ENCODE data around the gene FMR1.
A peak's percentile ranks its signal among the peaks of the same experiment; 100 is the strongest.

FMR1 gene

GRCh38 chrX:147911192-147912022 is at the start of gene FMR1:
Gene FMR1, plus strand, starts transcription at chrX:147911919. Its CDS starts 261 bp downstream, at chrX:147912180.
- DNase-seq: peak; percentile 82

GRCh38 chrX:147875866-147876596 is 35.7 kb upstream of the FMR1 start:
- DNase-seq: no peak

DNA sequence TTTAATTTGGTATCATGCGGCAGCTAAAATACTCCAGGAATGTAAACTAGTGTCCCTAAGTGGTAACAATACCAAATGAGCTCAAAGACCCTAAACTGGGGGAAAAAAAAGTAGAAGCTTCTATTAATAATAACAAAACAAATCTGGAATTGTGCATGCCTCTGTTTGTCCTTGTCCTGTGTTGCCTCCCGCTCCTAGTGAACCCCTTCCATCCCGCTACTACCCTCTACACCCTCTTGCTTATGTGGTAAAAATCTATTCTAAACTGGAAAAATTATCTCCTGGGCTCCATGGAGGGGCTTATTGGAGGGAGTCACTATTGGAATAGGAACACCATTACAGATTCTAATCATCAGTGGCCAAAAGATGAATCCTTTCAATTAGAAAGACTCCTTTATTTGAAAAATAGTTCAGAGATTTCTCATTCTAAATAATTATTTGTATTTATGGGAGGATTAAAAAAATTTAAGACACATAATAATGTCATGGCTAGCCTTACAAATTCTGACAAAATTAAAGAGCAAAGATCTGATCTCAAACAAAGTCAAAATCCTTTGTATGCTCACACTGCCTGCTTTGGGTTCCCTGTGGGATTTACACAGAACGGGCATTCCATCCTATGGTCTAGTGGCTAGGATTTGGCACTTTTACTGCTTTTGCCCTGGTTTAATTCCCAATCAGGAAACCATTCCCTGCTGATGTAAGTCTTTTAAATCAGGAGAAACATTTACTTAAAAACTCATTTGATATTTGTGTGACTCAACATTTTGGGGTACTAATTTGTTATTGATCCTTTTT is 34.7 kb upstream of the FMR1 start:
- no peak for DNase-seq

DNA sequence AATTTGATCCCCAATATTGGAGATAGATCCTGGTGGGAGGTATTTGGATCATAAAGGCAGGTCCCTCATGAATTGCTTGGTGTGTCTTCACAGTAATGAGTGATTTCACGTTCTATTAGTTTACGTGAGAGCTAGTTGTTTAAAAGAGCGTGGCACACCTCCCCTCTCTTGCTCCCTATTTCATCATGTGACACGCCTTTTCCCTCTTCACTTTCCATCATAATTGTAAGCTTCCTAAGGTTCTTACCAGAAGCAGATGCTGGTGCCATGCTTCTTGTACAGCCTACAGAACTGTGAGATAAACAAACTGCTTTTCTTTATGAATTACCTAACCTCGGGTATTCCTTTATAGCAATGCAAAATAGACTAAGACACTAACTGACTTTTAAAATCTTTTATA is 34.0 kb upstream of the FMR1 start:
- DNase-seq: no peak

DNA sequence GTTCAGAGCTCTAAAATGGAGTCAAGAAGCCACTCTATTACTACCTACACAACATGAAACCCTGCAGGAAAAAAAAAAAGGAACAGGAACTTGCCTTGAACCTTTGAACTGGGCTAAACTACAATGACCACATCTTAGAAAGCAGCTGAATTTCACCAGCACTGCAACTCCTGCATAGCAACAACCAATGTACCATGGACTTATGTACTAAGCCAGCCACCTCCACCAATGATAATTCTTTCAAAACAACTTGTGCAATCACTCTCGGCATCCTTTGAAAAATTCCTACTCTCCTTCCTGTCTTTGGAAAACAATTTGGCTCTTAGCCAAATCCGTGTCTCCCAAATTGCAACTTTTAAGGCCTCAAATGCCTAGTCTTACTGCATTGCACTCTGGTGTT is 26.8 kb upstream of the FMR1 start:
- no peak for DNase-seq

DNA sequence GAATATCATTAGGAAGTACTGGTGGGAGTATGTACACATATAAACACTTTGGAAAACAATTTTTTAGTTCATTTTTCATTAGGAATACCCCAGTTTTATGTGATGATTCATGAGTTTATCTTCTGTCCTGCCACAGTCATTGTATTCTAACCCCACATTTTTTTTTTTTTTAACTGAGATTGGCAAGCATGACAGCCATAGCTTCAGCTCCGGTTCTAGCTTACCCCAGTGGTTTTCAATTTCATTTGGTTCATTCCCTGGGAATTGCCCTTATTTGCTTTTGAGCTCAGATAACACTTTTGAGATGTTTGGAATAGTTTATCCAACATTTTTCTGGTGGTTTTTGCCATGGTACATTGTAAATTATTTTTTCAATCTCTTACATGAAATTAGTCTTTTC is 21.0 kb upstream of the FMR1 start:
- no peak for DNase-seq

GRCh38 chrX:147891896-147892295 is 19.8 kb upstream of the FMR1 start:
- DNase-seq: no peak

GRCh38 chrX:147893741-147894140 is 18.0 kb upstream of the FMR1 start:
- DNase-seq: no peak

GRCh38 chrX:147894366-147894963 is 17.3 kb upstream of the FMR1 start:
- no peak for DNase-seq

DNA sequence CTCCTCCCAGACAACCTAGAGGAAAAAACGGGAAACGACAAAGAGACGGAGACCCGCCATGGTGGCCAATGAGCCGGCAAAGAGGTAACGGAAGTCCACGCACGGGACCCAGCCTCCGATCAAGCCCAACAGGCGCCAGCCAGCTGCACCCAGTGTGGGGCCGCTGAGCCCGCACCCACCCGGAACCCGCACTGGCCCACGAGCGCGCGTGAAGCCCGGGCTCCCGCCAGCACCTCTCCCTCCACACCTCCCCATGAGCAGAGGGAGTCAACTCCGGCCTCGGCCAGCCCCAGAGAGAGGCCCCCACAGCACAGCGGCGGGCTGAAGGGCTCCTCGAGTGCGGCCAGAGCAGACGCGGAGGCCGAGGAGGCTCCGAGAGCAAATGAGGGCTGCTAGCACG is 14.6 kb upstream of the FMR1 start:
- DNase-seq: no peak

DNA sequence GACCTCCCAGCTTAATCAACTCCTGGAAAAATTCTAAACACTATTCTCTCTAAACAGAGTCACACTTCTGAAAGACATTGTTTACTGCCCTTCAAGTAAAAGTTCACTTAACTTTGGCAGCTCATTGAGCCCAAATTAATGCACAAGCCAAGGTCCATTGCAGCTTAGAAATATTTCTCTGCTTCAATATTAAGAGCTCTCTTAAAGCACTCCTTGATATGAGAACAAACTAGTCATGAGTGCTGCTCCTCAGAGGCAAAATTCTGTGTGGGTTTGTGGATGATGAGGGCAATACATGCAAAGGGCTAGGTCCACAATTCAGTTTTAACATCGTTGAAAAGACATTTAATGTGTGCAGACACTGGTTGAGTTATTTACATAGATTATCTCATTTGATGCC is 12.8 kb upstream of the FMR1 start:
- DNase-seq: no peak

- DNase-seq: no peak
These were observed 12.2 kb upstream of the FMR1 start for GRCh38 chrX:147899379-147900114.

- DNase-seq: no peak
These were observed 11.4 kb upstream of the FMR1 start for GRCh38 chrX:147900349-147900748.

GRCh38 chrX:147901461-147902126 is 10.1 kb upstream of the FMR1 start:
- no peak for DNase-seq

- no peak for DNase-seq
These were observed 9.4 kb upstream of the FMR1 start for GRCh38 chrX:147902270-147902669.

DNA sequence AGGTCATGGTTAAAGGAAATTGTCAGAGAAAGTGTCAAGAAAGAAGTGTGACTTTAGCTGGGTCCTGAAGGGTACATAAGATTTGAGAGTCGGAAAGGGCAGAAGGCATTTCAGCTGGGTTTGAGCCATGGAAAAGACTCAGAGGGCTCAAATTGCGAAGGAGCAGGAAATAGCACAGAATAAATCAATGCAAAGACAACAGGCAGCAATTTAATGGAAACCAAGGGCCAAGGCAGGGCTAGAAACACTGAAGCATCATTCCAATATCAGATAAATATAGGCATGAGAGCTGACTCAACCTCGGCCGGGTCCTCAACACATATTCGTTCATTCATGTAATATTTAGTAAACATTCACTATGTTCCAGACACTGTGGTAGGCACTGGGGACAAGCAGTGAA is 3.6 kb upstream of the FMR1 start:
- DNase-seq: no peak

GRCh38 chrX:147910607-147911006 is 1.1 kb upstream of the FMR1 start:
- DNase-seq: no peak

DNA sequence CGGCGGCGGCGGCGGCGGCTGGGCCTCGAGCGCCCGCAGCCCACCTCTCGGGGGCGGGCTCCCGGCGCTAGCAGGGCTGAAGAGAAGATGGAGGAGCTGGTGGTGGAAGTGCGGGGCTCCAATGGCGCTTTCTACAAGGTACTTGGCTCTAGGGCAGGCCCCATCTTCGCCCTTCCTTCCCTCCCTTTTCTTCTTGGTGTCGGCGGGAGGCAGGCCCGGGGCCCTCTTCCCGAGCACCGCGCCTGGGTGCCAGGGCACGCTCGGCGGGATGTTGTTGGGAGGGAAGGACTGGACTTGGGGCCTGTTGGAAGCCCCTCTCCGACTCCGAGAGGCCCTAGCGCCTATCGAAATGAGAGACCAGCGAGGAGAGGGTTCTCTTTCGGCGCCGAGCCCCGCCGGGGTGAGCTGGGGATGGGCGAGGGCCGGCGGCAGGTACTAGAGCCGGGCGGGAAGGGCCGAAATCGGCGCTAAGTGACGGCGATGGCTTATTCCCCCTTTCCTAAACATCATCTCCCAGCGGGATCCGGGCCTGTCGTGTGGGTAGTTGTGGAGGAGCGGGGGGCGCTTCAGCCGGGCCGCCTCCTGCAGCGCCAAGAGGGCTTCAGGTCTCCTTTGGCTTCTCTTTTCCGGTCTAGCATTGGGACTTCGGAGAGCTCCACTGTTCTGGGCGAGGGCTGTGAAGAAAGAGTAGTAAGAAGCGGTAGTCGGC is 528 bp downstream of the FMR1 start:
- DNase-seq: peak; percentile 40

- DNase-seq: no peak
These were observed 1.9 kb downstream of the FMR1 start for GRCh38 chrX:147913570-147913969.

DNA sequence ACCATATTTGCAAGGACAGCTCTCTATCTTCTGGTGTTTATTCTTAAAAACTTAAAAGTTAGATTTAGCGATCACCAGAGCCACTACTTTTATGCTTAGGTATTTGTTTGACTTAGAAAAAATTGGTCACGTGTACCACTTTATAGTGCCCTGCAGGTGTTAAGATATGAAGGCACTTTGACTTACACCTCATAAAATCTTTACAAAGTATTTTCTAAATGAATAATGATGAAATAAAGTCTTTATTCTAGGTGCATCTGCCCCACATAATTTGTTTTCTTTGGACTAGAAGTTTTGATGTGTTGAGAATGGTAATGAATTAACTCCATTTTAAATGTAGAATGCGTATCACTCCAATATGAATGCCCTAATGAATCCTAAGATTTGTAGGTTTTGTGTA is 2.9 kb downstream of the FMR1 start:
- DNase-seq: no peak

DNA sequence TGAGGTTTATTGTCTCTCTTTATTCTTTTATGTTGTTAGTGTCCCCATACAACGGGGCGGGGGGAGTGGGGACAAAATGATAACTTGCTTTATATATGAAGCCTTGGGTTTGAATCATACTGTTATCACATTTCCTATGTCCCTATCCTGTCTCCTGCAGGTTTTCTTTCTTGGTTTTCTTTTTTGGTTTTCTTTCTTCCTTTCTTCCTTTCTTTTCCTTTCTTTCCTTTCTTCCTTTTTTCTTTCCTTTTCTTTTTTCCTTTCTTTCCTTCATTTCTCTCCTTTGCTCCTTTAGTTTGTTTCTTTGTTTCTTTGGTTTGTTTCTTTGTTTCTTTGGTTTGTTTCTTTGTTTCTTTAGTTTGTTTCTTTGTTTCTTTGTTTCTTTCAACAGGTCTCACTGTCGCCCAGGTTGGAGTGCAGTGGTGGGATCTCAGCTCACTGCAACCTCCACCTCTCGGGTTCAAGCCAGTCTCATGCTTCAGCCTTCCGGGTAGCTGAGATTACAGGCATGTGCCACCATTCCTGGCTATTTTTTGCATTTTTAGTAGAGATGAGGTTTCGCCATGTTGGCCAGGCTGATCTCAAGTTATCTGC is 4.8 kb downstream of the FMR1 start:
- DNase-seq: no peak

Measured in HCEC 1CT (cell line).